Ovary (tissue), 10 donors: ENCODE results near the gene PYURF. TPM values are rescaled to one million over a fixed set of nuclear protein-coding genes. Genes with fewer than 3 reads are reported as not detected.
A peak's percentile ranks its signal among the peaks of the same experiment; 100 is the strongest.
"Not testable (repeated sequence)": the region's sequence is repeated elsewhere in the genome, so short reads cannot be mapped to it uniquely, and the experiment has no call there.

Source experiments
- DNase-seq, 5 donors: peaks; one replicate each; pipeline ENCODE4 v3.0.0-alpha.2; 2019 to 2020
- H3K27ac ChIP-seq, 2 donors: fragments of 200-600 bp; one replicate each; pipeline versions ENCODE4 v1.5.1 to v1.8.0; 2019 to 2022
- H3K27me3 ChIP-seq: fragments of 200-600 bp; one replicate; pipeline ENCODE4 v1.8.0; 2022
- H3K36me3 ChIP-seq: fragments of 200-600 bp; sonication (generic); one replicate; pipeline ENCODE4 v1.5.1; 2019
- H3K4me1 ChIP-seq: one replicate; pipeline ENCODE4 v1.8.1; 2013; ENCODE audit warnings: mild to moderate bottlenecking, moderate library complexity; ENCODE audit not compliant: insufficient read depth
- H3K4me3 ChIP-seq: fragments of 200-600 bp; sonication (generic); one replicate; pipeline ENCODE4 v1.5.1; 2017
- H3K9me3 ChIP-seq, 2 donors: fragments of 200-600 bp in 1 of 2; sonication (generic) in 1 of 2; one replicate each; pipeline versions ENCODE4 v1.5.1 to v1.8.1; 2013 to 2019; ENCODE audit warnings: mild to moderate bottlenecking in 1 of 2, moderate library complexity in 1 of 2
- EP300 ChIP-seq: sonication (generic); formaldehyde crosslinking; IDR thresholded peaks from one replicate; pipeline ENCODE4 v1.6.1; 2017; ENCODE audit warnings: antibody characterized with exemption
- POLR2A ChIP-seq: fragments of 450-650 bp; IDR thresholded peaks from one replicate; pipeline ENCODE4 v1.6.1; 2017; ENCODE audit warnings: antibody characterized with exemption, mild to moderate bottlenecking, moderate library complexity
- WGBS, 3 donors: extraction: QIAGEN DNeasy Blood & Tissue Kit in 1 of 3; methylation state at CpG; one replicate each; pipeline versions ENCODE4 v1.1.5 to v1.1.7; 2013 to 2017; 5-methylcytosine and 5-hydroxymethylcytosine counted together
- intact Hi-C, 4 donors: fragments of 100-400 bp; cut with DNase I; formaldehyde crosslinking; loops; one replicate each; pipeline versions ENCODE4 v1.11.0 to v1.15.1; 2022 to 2023
- long read RNA-seq, 3 donors: library from polyadenylated mRNA in 2 of 3; unstranded in 2 of 3; transcript quantifications; one replicate each; pipeline ENCODE4 v2.0.0 and lab custom pipeline, GENCODE V29; 2021 to 2026
- polyA plus RNA-seq, 2 donors: library from polyadenylated mRNA; stranded (reverse); fragments of 200-250 nt in 1 of 2; fragments of 350-450 nt in 1 of 2; fragmentation: Illumina TruSeq in 1 of 2; extraction: RNeasy Lipid Tissue Mini Kit (QIAGEN cat#74804) in 1 of 2; gene quantifications; one replicate each; pipeline ENCODE4 v1.2.3, GENCODE V29; 2013 to 2014
- total RNA-seq, 7 donors: library from RNA; depleted of rRNA in 2 of 7; stranded (reverse); fragments of >200 nt in 2 of 7; fragmentation: NEBNext Ultra II Directional in 3 of 7; extraction: Animal tissue kit (Norgen Biotek cat#: 25700) in 3 of 7; gene quantifications; one replicate each; pipeline versions ENCODE4 v1.1.0 to v1.2.4, GENCODE V29; 2016 to 2023
- TF ChIP-seq, protein P1 (sequence below), 3 donors: fragments of 450-650 bp in 2 of 3; fragments of 200-600 bp in 1 of 3; IDR thresholded peaks; one replicate each; pipeline versions ENCODE4 v1.5.1 to v1.8.0; 2016 to 2022; ENCODE audit warnings: antibody characterized with exemption in 3 of 3, mild to moderate bottlenecking in 1 of 3
- donor health status: DM: no; HTN: no; CAD: no; lungs with moderate emphysema.
- donor health status: DM: no; HTN: no; CAD: no.
- donor health status: Bipolar disorder and iron deficiency.
- donor health status: DM: yes; HTN: yes; CAD: no.
- donor health status: DM: no; HTN: no; CAD: no.
- donor health status: DM: yes; HTN: yes; CAD: no.

Gene PYURF, protein sequence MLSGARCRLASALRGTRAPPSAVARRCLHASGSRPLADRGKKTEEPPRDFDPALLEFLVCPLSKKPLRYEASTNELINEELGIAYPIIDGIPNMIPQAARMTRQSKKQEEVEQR
- 100 to 1,000 TPM in 1 of 7 donors, 10 to 100 TPM in 6; 72.5 to 105 (median 91.2) TPM for total RNA-seq
- 100 to 1,000 TPM in 1 of 2 donors, 10 to 100 TPM in 1; 69.8 to 106 TPM for polyA plus RNA-seq
- long read RNA-seq, donor 1, transcript PYURF-201 (2 exons, 1,361 nt) = major isoform, 724 of 726 reads
- long read RNA-seq, donor 1, partial matches to known transcripts = 0 of 726 reads
- long read RNA-seq, donor 1, other reads (novel, unspliced or antisense) = 2 of 726 reads
- long read RNA-seq, donor 2, transcript PYURF-201 (2 exons, 1,361 nt) = major isoform, 93 of 93 reads
- long read RNA-seq, donor 2, partial matches to known transcripts = 0 of 93 reads
- long read RNA-seq, donor 2, other reads (novel, unspliced or antisense) = 0 of 93 reads
- long read RNA-seq, donor 3, transcript PYURF-201 (2 exons, 1,361 nt) = major isoform, 232 of 234 reads
- long read RNA-seq, donor 3, partial matches to known transcripts = 0 of 234 reads
- long read RNA-seq, donor 3, other reads (novel, unspliced or antisense) = 2 of 234 reads

DNA sequence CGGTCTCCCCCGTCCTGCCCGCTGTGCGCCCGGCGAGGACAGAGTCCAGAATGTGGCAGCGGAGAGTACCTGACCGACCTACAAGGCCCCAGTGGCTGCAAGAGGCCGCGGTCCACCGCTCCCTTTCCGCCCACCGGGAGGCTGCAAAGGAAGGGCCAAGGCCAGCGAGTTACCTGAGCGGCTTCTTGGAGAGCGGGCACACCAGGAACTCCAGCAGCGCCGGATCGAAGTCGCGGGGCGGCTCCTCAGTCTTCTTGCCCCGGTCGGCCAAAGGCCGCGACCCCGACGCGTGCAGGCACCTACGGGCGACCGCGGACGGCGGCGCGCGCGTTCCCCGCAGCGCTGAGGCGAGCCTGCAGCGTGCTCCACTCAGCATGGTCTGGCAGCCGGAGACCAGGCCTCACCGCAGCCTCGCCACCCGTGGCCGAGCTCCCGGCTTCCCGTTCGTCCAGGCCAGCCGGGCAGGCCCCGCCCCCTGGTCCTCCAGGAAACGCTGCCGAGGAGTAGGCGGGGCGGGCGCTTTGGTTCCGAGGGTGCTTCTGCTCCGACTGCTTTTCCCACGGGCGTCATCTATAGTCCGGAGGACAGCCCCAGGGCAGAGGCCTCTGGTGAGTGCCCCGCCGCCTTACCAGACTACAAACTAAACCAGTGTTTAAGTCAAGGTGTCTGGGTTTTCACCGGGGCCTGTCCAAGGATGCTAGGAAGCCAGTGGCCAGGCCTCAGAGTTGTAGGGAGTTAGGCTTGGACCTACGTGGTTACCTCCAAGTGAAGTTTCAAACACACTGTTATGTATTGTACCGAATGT is at the start of gene PYURF:
TSS of gene PYURF (minus strand) at position 452 of the 805 bp plus-strand sequence. CDS start at position 376, 76 bp downstream.
- intact Hi-C loops = loop anchor here in 1 of 4 donors (10.0 kb wide), 1 partner anchor 141 kb away; no protein-coding TSS in a partner anchor

DNA sequence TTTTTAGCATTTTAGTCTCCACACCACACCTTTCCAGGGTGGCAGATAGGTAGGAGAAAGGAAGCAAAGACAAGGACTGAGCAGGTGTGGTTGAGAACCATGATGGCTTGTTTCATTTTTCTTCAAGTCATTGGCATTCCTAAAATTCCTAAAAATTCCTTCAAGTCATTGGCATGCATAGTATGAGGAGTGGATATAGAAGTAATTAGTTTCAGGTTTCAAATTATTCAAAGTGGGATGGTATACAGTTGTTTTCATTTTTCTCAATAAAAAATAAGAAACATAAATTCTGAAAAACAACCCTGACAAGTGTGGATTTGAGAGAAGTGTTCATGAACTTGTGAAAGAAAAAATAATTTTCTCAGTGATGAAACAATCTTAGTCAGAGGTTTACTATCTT is 46.4 kb upstream of the PYURF start:
- DNase-seq = no peak
- intact Hi-C loops = no loop called here
- TF ChIP-seq, protein P1, sequence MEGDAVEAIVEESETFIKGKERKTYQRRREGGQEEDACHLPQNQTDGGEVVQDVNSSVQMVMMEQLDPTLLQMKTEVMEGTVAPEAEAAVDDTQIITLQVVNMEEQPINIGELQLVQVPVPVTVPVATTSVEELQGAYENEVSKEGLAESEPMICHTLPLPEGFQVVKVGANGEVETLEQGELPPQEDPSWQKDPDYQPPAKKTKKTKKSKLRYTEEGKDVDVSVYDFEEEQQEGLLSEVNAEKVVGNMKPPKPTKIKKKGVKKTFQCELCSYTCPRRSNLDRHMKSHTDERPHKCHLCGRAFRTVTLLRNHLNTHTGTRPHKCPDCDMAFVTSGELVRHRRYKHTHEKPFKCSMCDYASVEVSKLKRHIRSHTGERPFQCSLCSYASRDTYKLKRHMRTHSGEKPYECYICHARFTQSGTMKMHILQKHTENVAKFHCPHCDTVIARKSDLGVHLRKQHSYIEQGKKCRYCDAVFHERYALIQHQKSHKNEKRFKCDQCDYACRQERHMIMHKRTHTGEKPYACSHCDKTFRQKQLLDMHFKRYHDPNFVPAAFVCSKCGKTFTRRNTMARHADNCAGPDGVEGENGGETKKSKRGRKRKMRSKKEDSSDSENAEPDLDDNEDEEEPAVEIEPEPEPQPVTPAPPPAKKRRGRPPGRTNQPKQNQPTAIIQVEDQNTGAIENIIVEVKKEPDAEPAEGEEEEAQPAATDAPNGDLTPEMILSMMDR (IDR thresholded peaks at IDR 0.05) = no peak
- TF ChIP-seq EP300 (no peak), POLR2A (no peak)
- no peak overlapping the region for H3K4me3 ChIP-seq
- no peaks in the 10 kb centered on the region for H3K4me1 ChIP-seq
- no peaks in the 10 kb centered on the region for H3K9me3 ChIP-seq
- no peaks in the 10 kb centered on the region for H3K27me3 ChIP-seq
- no peaks in the 10 kb centered on the region for H3K36me3 ChIP-seq
- no peak overlapping the region for H3K27ac ChIP-seq

More for the DNA sequence above, at the start of gene PYURF:
- Histone ChIP-seq H3K27me3 (no peaks in the 10 kb centered on the region), H3K4me1 (peaks cover 6% of the 10 kb centered on the region), H3K27ac (peak within 1 kb of the TSS; percentile 76 to 90), H3K4me3 (peak within 1 kb of the TSS; percentile 96), H3K36me3 (no peaks in the 10 kb centered on the region), H3K9me3 (no peaks in the 10 kb centered on the region)
- DNase-seq = peak; percentile 94 to 97 (median 95)
- TF ChIP-seq EP300 (peak; percentile 9), POLR2A (peak; percentile 87)
- TF ChIP-seq, protein P1 (IDR thresholded peaks at IDR 0.05) = peak in 1 of 3 donors; percentile 11
- 0 to 1% (median 0%) methylated on average over 28 to 68 of the region's 68 CpGs for WGBS, 3 donors

DNA sequence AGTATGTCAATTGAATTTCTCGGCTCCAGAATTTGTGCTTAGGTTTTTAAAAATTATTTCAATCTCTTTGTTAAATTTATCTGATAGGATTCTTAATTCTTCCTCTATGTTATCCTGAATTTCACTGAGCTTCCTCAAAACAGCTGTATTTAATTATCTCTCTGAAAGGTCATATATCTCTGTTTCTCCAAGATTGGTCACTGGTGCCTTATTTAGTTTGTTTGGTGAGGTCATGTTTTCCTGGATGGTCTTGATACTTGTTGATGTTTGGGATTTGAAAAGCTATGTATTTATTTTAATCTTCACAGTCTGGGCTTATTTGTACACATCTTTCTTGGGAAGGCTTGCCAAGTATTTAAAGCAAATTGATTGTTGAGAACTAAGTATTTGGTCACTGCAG is 44.0 kb upstream of the PYURF start:
- Histone ChIP-seq H3K4me3 (no peak overlapping the region), H3K27me3 (no peaks in the 10 kb centered on the region), H3K27ac (no peak overlapping the region), H3K9me3 (no peaks in the 10 kb centered on the region), H3K4me1 (no peaks in the 10 kb centered on the region), H3K36me3 (no peaks in the 10 kb centered on the region)
- no peak for TF ChIP-seq EP300
- TF ChIP-seq, protein P1 (IDR thresholded peaks at IDR 0.05) = no peak
- TF ChIP-seq POLR2A = no peak
- intact Hi-C loops = no loop called here
- 85 to 90% (median 88%) methylated on average over 1 of the region's 1 CpG for WGBS, 3 donors
- DNase-seq = no peak

DNA sequence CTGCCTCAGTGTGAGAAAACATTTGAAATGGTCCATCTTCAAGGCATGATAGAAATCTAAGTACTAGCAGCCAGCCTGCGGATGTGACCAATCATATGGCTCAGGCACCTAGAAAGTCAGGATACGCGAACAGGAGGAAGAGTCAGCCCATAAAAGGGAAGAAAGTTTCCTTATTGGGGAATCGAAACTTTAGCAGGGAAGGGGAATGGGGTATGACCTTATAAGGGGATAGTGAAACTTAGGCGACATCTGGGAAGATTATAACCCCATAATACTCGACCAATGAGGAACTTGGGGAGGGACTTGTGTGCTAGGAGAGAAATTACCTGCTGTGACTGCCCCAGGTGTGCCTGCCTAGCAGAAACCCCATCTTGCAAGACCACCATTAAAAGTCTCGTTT is 26.2 kb upstream of the PYURF start:
- H3K4me1 ChIP-seq = no peaks in the 10 kb centered on the region
- intact Hi-C loops = no loop called here
- H3K36me3 ChIP-seq = no peaks in the 10 kb centered on the region
- no peak for DNase-seq
- H3K27ac ChIP-seq = no peak overlapping the region
- no peak overlapping the region for H3K4me3 ChIP-seq
- H3K27me3 ChIP-seq = no peaks in the 10 kb centered on the region
- WGBS, 3 donors = 89 to 91% (median 89%) methylated on average over 7 of the region's 7 CpGs
- no peaks in the 10 kb centered on the region for H3K9me3 ChIP-seq
- TF ChIP-seq, protein P1 (IDR thresholded peaks at IDR 0.05) = no peak
- TF ChIP-seq EP300 = no peak
- no peak for TF ChIP-seq POLR2A

DNA sequence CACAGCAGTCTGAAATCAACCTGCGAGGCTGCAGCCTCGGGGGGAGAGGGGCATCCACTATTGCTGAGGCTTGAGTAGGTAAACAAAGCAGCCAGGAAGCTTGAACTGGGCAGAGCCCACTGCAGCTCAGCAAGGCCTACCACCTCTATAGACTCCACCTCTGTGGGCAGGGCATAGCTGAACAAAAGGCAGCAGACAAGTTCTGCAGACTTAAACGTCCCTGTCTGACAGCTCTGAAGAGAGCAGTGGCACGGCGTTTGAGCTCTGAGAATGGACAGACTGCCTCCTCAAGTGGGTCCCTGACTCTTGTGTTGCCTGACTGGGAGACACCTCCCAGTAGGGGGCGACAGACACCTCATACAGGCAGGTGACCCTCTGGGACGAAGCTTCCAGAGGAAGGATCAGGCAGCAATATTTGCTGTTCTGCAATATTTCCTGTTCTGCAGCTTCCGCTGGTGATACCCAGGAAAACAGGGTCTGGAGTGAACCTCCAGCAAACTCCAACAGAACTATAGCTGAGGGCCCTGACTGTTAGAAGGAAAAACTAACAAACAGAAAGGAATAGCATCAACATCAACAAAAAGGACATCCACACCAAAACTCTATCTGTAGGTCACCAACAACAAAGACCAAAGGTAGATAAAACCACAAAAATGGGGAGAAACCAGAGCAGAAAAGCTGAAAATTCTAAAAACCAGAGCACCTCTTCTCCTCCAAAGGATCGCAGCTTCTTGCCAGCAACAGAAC is 15.9 kb upstream of the PYURF start:
- H3K27me3 ChIP-seq, H3K27ac ChIP-seq, H3K9me3 ChIP-seq, H3K36me3 ChIP-seq, H3K4me3 ChIP-seq, H3K4me1 ChIP-seq: not testable (repeated sequence)
- intact Hi-C loops = loop anchor here in 2 of 4 donors (10.0 kb wide), 2 partner anchors 115 to 125 kb away; no protein-coding TSS in a partner anchor
- 37 to 39% (median 38%) methylated on average over 8 to 9 of the region's 9 CpGs for WGBS, 3 donors
- peak in 1 of 5 donors; percentile 29 for DNase-seq
